Kidney (tissue), 14 donors: ENCODE data around the gene USP40. TPM values are rescaled to one million over a fixed set of nuclear protein-coding genes. Genes with fewer than 3 reads are reported as not detected.
A peak's percentile ranks its signal among the peaks of the same experiment; 100 is the strongest.

ENCODE experiments used
- DNase-seq, 5 donors: peaks; one replicate each; pipeline ENCODE4 v3.0.0-alpha.2; 2013 to 2020
- FAIRE-seq: peaks from 2 replicates; lab custom pipeline; 2012; peaks lifted over from hg19 to GRCh38; lab: Jason Lieb, UNC
- H3K27ac ChIP-seq, 2 donors: one replicate each; pipeline ENCODE4 v1.7.0; 2013; ENCODE audit warnings: low read depth in 2 of 2, low read length in 2 of 2, inconsistent platforms in 1 of 2
- H3K27me3 ChIP-seq: one replicate; pipeline ENCODE4 v1.7.1; 2013; ENCODE audit warnings: low read length, inconsistent platforms; ENCODE audit not compliant: control insufficient read depth, insufficient read depth
- H3K36me3 ChIP-seq, 3 donors: one replicate each; pipeline versions ENCODE4 v1.7.0 to v1.7.1; 2013; ENCODE audit warnings: low read length in 3 of 3, control low read depth in 1 of 3, inconsistent platforms in 1 of 3; ENCODE audit not compliant: insufficient read depth in 3 of 3, control insufficient read depth in 2 of 3
- H3K4me1 ChIP-seq, 3 donors: one replicate each; pipeline versions ENCODE4 v1.7.0 to v1.7.1; 2013; ENCODE audit warnings: low read length in 3 of 3, inconsistent platforms in 1 of 3, low read depth in 1 of 3; ENCODE audit not compliant: control insufficient read depth in 2 of 3, insufficient read depth in 2 of 3
- H3K4me3 ChIP-seq, 3 donors: one replicate each; pipeline versions ENCODE4 v1.7.0 to v1.8.1; 2013; ENCODE audit warnings: low read length in 3 of 3, control low read depth in 1 of 3, inconsistent platforms in 1 of 3
- H3K9ac ChIP-seq, 3 donors: one replicate each; pipeline versions ENCODE4 v1.7.0 to v1.7.1; 2013; ENCODE audit warnings: low read length in 3 of 3, control low read depth in 1 of 3, inconsistent platforms in 1 of 3
- H3K9me3 ChIP-seq, 3 donors: one replicate each; pipeline versions ENCODE4 v1.7.0 to v1.7.1; 2013; ENCODE audit warnings: low read length in 3 of 3, control low read depth in 1 of 3, inconsistent platforms in 1 of 3; ENCODE audit not compliant: control insufficient read depth in 2 of 3, insufficient read depth in 1 of 3
- intact Hi-C: fragments of 100-400 bp; cut with DNase I; formaldehyde crosslinking; loops from one replicate; pipeline ENCODE4 v1.11.1; 2022
- polyA plus RNA-seq: library from polyadenylated mRNA; stranded (reverse); fragments of 350-450 nt; fragmentation: Illumina TruSeq; extraction: RNeasy Lipid Tissue Mini Kit (QIAGEN cat#74804); gene quantifications from one replicate; pipeline ENCODE4 v1.2.3, GENCODE V29; 2014; ENCODE audit warnings: low read depth, low replicate concordance; ENCODE audit not compliant: insufficient read depth
- total RNA-seq: library from RNA; stranded (reverse); fragmentation: NEBNext Ultra II Directional; extraction: Animal tissue kit (Norgen Biotek cat#: 25700); gene quantifications from one replicate; pipeline ENCODE4 v1.2.1, GENCODE V29; 2021
- TF ChIP-seq, protein P1 (sequence below): IDR thresholded peaks from 3 replicates; pipeline ENCODE4 v1.5.1; 2012; ENCODE audit warnings: mild to moderate bottlenecking, moderate library complexity, borderline replicate concordance; ENCODE audit not compliant: insufficient read depth; ENCODE audit errors: extremely low read depth
- donor health status: control.
- donor health status: control.
- donor health status: control.
- donor health status: control.
- donor health status: control.
- donor health status: DM: yes; HTN: yes; CAD: no.
- donor health status: Normal renal cell carcinoma (clear cell type).

Gene USP40
- total and polyA plus RNA-seq, 2 donors from 2014 or later = 28.5 to 51.6 TPM

DNA sequence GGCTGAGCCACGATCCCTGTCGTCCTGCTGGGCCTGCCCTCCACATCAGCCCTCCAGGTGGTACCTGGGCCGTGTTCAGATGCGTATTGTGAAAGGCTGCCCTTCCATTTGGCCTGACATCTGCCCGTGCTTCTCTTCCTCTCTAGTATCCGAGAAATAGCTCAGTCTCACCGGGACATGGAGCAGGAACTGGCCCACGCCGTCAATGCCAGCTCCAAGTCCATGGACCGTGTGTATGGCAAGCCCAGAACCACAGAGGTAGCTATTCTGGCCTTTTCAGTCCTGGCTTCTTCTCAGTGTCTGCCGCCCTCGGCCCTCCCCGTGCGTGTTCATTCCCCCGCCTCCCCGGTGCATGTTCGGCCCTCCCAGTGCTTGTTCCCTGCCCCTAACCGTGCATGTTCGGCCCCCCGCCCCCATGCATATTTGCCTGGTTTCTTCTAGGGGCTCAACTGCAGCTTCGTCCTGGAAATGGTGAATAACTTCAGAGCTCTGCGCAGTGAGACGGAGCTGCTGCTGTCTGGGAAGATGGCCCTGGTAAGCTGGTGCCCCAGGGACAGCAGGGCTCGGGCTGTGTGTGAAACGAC lies 104.3 kb downstream of the USP40 start:
- Histone ChIP-seq H3K9me3 (no peaks in the 10 kb centered on the region), H3K4me1 (no peaks in the 10 kb centered on the region), H3K4me3 (no peak overlapping the region), H3K27ac (no peak overlapping the region), H3K27me3 (no peaks in the 10 kb centered on the region), H3K36me3 (peaks cover 4 to 8% (median 5%) of the 10 kb centered on the region in 3 donors), H3K9ac (no peak overlapping the region)
- FAIRE-seq (no peak), DNase-seq (peak in 1 of 5 donors; percentile 64)
- TF ChIP-seq, protein P1, sequence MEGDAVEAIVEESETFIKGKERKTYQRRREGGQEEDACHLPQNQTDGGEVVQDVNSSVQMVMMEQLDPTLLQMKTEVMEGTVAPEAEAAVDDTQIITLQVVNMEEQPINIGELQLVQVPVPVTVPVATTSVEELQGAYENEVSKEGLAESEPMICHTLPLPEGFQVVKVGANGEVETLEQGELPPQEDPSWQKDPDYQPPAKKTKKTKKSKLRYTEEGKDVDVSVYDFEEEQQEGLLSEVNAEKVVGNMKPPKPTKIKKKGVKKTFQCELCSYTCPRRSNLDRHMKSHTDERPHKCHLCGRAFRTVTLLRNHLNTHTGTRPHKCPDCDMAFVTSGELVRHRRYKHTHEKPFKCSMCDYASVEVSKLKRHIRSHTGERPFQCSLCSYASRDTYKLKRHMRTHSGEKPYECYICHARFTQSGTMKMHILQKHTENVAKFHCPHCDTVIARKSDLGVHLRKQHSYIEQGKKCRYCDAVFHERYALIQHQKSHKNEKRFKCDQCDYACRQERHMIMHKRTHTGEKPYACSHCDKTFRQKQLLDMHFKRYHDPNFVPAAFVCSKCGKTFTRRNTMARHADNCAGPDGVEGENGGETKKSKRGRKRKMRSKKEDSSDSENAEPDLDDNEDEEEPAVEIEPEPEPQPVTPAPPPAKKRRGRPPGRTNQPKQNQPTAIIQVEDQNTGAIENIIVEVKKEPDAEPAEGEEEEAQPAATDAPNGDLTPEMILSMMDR = no peak
- intact Hi-C loops = no loop called here

DNA sequence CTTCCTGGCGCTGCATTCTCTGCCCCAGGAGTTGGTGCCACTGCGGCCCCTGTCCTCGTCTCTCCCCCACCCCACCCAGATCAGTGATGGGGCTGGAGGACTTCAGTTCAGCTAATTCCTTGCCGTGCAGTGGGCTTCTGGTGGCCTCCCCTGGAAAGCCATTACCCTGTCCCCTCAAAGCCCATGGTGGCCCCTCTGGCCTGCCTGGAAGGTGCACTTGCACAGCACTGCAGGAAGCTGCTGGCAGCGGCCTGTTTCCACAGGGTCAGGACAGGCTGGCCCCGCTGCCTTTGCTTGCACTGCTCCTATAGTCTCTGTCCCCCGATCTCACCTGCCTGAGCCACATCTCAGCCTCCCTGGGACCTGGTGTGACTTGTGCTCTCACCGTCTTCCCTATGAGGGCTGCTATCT lies 105.1 kb downstream of the USP40 start:
- no peaks in the 10 kb centered on the region for H3K9me3 ChIP-seq
- H3K27ac ChIP-seq = no peak overlapping the region
- no peaks in the 10 kb centered on the region for H3K4me1 ChIP-seq
- no peak overlapping the region for H3K9ac ChIP-seq
- peak in 1 of 5 donors; percentile 57 for DNase-seq
- TF ChIP-seq, protein P1 = no peak
- H3K27me3 ChIP-seq = no peaks in the 10 kb centered on the region
- intact Hi-C loops = no loop called here
- H3K4me3 ChIP-seq = no peak overlapping the region
- H3K36me3 ChIP-seq = peaks cover 4 to 11% (median 5%) of the 10 kb centered on the region in 3 donors
- no peak for FAIRE-seq

DNA sequence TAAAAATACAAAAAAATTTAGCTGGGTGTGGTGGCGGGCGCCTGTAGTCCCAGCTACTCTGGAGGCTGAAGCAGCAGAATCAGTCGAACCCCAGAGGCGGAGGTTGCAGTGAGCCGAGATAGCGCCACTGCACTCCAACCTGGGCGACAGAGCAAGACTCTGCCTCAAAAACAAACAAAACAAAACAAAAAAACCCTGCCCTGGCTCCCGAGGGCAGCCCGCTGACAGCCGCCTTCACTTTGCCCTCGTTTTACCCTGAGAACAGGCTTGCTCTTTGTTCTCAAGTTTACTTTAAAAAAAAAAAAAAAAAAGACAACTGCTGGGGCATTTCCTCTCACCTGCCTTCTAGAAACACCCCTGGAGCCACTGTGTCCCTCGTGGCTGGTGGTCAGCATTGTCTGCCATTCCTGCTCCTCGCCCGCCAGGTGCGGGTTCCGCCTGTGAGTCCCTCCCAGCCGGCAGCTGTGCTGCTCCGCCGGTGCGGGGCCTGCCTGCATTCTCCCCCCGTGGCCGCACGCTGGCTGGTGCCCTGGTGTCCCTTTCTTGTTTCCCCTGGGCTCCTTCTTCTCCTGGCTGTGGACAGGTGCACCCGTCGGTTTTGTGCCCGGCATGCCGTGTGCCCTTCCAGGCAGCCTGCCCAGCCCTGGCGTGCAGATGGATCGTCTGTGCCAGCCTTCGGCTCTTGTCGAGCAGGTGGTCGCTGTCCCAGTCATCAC lies 105.7 kb downstream of the USP40 start:
- Histone ChIP-seq H3K9ac (no peak overlapping the region), H3K27me3 (no peaks in the 10 kb centered on the region), H3K27ac (no peak overlapping the region), H3K4me1 (no peaks in the 10 kb centered on the region), H3K4me3 (no peak overlapping the region), H3K36me3 (peaks cover 5 to 11% (median 8%) of the 10 kb centered on the region in 3 donors), H3K9me3 (no peaks in the 10 kb centered on the region)
- intact Hi-C loops = no loop called here
- TF ChIP-seq, protein P1 = no peak
- FAIRE-seq (no peak), DNase-seq (peak in 1 of 5 donors; percentile 77)
